Lung (tissue), 12 donors: ENCODE measurements around the gene LRRC75A. TPM values are rescaled to one million over a fixed set of nuclear protein-coding genes. Genes with fewer than 3 reads are reported as not detected.
A peak's percentile ranks its signal among the peaks of the same experiment; 100 is the strongest.

Experiments
- ATAC-seq: fragments of 200-7000 bp; cut with Tn5 transposase; one replicate; pipeline ENCODE4 v1.9.1; 2020; ENCODE audit warnings: moderate number of reproducible peaks; ENCODE audit not compliant: insufficient read depth, low FRiP score
- DNase-seq, 3 donors: peaks; one replicate each; pipeline ENCODE4 v3.0.0-alpha.2; 2013 to 2017
- H3K27ac ChIP-seq, 2 donors: one replicate each; pipeline ENCODE4 v1.5.1; 2013; ENCODE audit warnings: mild to moderate bottlenecking in 2 of 2, moderate library complexity in 2 of 2, control low read depth in 1 of 2, inconsistent platforms in 1 of 2, low read depth in 1 of 2, low read length in 1 of 2
- H3K27me3 ChIP-seq, 3 donors: one replicate each; pipeline ENCODE4 v1.5.1; 2013; ENCODE audit warnings: low read length in 2 of 3; ENCODE audit not compliant: control insufficient read depth in 3 of 3, insufficient read depth in 3 of 3
- H3K36me3 ChIP-seq, 4 donors: one replicate each; pipeline ENCODE4 v1.5.1; 2013; ENCODE audit warnings: low read length in 4 of 4, mild to moderate bottlenecking in 1 of 4, moderate library complexity in 1 of 4; ENCODE audit not compliant: control insufficient read depth in 4 of 4, insufficient read depth in 4 of 4
- H3K4me1 ChIP-seq, 5 donors: one replicate each; pipeline ENCODE4 v1.5.1; 2013; ENCODE audit warnings: low read length in 5 of 5, mild to moderate bottlenecking in 2 of 5, moderate library complexity in 1 of 5; ENCODE audit not compliant: control insufficient read depth in 5 of 5, insufficient read depth in 5 of 5
- H3K4me3 ChIP-seq: one replicate; pipeline ENCODE4 v1.5.1; 2013; ENCODE audit warnings: mild to moderate bottlenecking, control low read depth, moderate library complexity
- H3K9ac ChIP-seq, 2 donors: one replicate each; pipeline ENCODE4 v1.5.1; 2013; ENCODE audit warnings: low read length in 2 of 2, control low read depth in 1 of 2; ENCODE audit not compliant: insufficient read depth in 1 of 2
- H3K9me3 ChIP-seq, 4 donors: one replicate each; pipeline ENCODE4 v1.5.1; 2013; ENCODE audit warnings: low read length in 3 of 4, mild to moderate bottlenecking in 1 of 4, moderate library complexity in 1 of 4; ENCODE audit not compliant: control insufficient read depth in 4 of 4, insufficient read depth in 3 of 4
- WGBS, 2 donors: extraction: QIAGEN DNeasy Blood & Tissue Kit; methylation state at CpG; one replicate each; pipeline ENCODE4 v1.1.7; 2013; 5-methylcytosine and 5-hydroxymethylcytosine counted together
- polyA plus RNA-seq, 2 donors: library from polyadenylated mRNA; stranded (reverse); fragments of 200-250 nt; gene quantifications; one replicate each; pipeline ENCODE4 v1.2.1, GENCODE V29; 2013
- total RNA-seq, 2 donors: library from RNA; depleted of rRNA in 1 of 2; stranded (reverse); fragments of >200 nt in 1 of 2; gene quantifications; one replicate each; pipeline ENCODE4 v1.2.1, GENCODE V29; 2014 to 2021
- TF ChIP-seq, protein P1 (sequence below): IDR thresholded peaks from 2 replicates; pipeline ENCODE4 v1.5.1; 2012; ENCODE audit warnings: mild to moderate bottlenecking; ENCODE audit errors: control extremely low read depth, extremely low read depth
- donor health status: control.
- donor health status: control.
- donor health status: Bipolar disorder and iron deficiency.
- donor health status: healthy.
- donor health status: DM: yes; HTN: yes; CAD: no.

Gene LRRC75A
- total and polyA plus RNA-seq, 4 donors, result 0.68 to 3.4 (median 2.4) TPM

DNA sequence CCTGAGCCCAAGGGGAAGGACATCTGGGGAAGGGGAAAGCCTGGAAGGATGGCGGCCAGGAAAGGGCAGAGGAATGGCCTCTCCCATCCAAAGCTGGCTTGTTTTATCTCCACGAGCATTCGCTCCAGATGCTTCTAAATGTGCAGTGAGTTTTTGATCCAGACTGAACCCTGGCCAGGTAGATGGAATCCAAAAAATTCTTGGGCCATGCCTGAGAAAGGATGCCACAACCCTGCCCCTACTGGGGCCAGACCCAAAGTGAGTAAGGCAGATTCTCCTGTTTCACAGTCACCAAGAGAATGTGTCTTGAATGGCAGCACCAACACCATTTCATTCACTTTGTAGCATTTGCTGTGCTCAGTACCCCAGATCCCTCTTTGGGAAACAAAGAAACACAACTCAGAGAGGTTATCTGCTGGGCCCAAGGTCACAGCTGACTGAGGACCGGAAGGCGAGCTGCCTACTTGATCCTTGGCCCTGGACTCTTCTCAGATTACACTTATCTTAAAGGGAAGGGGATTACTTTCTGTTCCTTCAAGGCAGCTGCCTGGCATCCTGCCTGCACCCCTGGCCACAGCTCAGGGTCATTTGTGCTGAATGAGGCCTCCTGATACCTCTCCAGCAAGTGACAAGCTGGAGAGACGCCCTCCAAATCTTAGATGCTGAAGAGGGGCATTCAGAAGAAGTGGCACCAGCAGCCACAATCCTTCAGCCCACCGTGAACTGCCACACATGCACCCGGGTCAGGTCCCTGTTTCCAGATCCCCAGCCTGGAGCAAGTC is 3.6 kb downstream of the LRRC75A start:
- peaks cover 0 to 52% (median 21%) of the 10 kb centered on the region in 5 donors for H3K4me1 ChIP-seq
- TF ChIP-seq, protein P1, sequence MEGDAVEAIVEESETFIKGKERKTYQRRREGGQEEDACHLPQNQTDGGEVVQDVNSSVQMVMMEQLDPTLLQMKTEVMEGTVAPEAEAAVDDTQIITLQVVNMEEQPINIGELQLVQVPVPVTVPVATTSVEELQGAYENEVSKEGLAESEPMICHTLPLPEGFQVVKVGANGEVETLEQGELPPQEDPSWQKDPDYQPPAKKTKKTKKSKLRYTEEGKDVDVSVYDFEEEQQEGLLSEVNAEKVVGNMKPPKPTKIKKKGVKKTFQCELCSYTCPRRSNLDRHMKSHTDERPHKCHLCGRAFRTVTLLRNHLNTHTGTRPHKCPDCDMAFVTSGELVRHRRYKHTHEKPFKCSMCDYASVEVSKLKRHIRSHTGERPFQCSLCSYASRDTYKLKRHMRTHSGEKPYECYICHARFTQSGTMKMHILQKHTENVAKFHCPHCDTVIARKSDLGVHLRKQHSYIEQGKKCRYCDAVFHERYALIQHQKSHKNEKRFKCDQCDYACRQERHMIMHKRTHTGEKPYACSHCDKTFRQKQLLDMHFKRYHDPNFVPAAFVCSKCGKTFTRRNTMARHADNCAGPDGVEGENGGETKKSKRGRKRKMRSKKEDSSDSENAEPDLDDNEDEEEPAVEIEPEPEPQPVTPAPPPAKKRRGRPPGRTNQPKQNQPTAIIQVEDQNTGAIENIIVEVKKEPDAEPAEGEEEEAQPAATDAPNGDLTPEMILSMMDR, result no peak
- H3K27me3 ChIP-seq, result no peaks in the 10 kb centered on the region
- DNase-seq (no peak), ATAC-seq (no peak)
- H3K9ac ChIP-seq, result no peak overlapping the region
- no peaks in the 10 kb centered on the region for H3K36me3 ChIP-seq
- no peak overlapping the region for H3K27ac ChIP-seq
- no peak overlapping the region for H3K4me3 ChIP-seq
- no peaks in the 10 kb centered on the region for H3K9me3 ChIP-seq
- WGBS, 2 donors, result 81 to 85% methylated on average over 8 of the region's 8 CpGs

DNA sequence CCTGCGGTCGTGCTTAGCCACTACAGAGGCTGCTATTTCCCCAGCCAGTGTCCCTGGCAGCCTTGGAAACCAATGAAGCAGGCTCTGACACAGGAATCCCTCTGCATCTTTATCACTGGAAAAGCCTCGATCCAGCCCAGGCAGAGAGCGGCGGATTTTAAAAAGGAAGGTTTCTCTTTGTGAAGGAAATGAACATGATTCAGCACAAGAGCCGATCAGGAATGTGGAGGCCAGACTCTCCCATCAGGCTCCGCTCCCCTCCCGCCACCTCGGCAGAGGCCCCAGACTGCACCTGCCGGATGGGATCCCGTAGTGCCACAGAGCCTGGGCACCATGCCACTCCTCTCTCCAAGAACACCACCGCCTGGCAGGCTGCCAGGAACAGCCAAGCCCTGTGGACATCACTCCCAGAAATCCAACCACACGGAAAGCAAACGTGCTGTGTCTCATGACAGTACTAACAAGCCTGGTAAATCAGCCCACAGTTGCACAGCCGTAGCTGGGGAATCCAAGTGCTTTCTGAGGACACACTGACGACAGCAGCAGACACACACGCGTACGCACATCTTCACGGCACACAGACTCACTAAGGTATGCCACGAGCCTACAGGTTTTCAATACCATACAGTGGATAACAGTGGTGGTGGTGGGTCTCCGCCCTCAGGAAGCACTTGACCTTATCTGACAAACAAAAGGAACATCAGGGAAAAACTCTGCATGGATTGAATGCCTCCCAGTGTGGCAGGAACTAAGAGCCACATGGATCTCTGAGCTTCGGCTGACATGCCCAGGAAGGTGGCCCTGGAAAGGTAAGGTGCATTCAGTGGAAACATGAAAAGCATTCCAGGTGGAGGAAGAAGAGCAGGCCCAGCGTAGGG is 5.4 kb downstream of the LRRC75A start:
- WGBS, 2 donors, result 37 to 60% methylated on average over 24 of the region's 24 CpGs
- no peaks in the 10 kb centered on the region for H3K36me3 ChIP-seq
- TF ChIP-seq, protein P1, result no peak
- ATAC-seq (peak; percentile 51), DNase-seq (peak; percentile 55 to 73 (median 64))
- H3K4me1 ChIP-seq, result peaks cover 0 to 45% (median 20%) of the 10 kb centered on the region in 5 donors
- H3K9me3 ChIP-seq, result no peaks in the 10 kb centered on the region
- H3K27me3 ChIP-seq, result no peaks in the 10 kb centered on the region
- H3K9ac ChIP-seq, result peak overlapping the region in 1 of 2 donors; percentile 50
- no peak overlapping the region for H3K4me3 ChIP-seq
- peak overlapping the region; percentile 37 to 65 for H3K27ac ChIP-seq

DNA sequence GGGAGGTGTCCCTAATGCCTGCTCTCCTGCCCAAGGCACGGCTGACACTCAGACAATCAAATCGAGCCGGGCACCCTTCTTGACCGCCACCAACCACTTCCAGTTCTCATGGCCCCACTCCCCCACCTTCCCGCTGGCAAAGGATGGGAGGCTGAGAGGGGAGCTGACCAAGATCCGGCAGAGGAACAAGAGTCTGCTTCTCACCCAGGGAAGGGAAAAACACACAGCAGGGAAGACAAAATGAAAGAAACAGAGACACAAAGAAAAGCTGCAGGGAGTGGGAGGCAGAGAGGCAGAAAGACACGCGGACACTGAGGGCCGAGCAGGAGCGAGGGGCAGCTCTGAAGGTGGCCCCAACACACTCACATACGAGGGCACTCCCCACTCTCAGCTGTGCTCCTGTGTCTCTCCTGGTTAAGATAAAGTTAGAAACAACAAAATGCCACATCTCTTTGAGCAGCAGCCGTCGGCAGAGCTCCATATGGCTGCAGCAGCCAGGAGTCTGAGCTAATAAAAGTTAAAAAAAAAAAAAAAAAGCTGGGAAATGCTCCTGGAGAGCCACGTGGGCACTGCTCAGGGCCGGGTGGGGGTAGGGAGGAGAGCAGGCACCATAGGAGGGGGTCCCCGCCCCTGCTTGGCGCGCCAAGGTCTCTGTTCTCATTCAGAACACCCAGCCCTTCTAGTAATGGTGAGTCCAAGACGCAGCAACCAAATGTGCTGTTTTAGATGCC is 7.4 kb downstream of the LRRC75A start:
- no peak for ATAC-seq
- Histone ChIP-seq H3K9me3 (no peaks in the 10 kb centered on the region), H3K4me1 (peaks cover 0 to 37% (median 14%) of the 10 kb centered on the region in 5 donors), H3K27me3 (no peaks in the 10 kb centered on the region), H3K9ac (no peak overlapping the region), H3K4me3 (no peak overlapping the region), H3K27ac (no peak overlapping the region), H3K36me3 (no peaks in the 10 kb centered on the region)
- WGBS, 2 donors, result 80 to 87% methylated on average over 18 to 19 of the region's 19 CpGs
- TF ChIP-seq, protein P1, result no peak
- peak in 1 of 3 donors; percentile 38 for DNase-seq
